Pons (tissue), 1 donor: ENCODE results near the gene AFF3.
"Not testable (repeated sequence)": the region's sequence is repeated elsewhere in the genome, so short reads cannot be mapped to it uniquely, and the experiment has no call there.

Experiments used
- DNase-seq: peaks from one replicate; pipeline ENCODE4 v3.0.0-alpha.2; 2016; ENCODE audit warnings: low spot score

Gene AFF3

GRCh38 chr2:100142393-100142792 is at the start of gene AFF3:
Gene AFF3 (minus strand): TSS chr2:100142590. CDS start chr2:100104454, 38,136 bp downstream.
- peak; percentile 12 for DNase-seq

GRCh38 chr2:100189387-100189786 is 47.0 kb upstream of the AFF3 start:
- no peak for DNase-seq

- DNase-seq = no peak
Measured at GRCh38 chr2:100188326-100188725, 45.9 kb upstream of the AFF3 start.

DNA sequence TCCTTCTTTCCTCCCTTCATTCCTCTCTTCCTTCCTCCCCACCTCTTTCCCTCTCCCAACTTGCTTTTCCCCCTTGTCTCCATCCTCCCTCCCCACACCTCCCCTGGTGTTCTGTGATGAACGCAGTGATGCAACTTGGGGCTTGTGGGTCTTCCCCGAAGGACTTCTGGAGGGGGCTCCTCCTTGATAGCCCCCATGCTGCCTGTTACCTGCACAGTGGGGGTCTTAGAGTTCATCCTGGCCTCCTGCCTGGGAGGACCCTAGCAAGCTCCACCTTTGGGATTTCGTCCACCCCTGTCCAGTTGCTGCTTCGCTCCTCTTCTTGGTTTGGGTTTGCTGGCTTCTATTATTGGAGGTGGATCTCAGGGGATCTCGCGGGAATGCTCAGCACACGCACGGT is 43.7 kb upstream of the AFF3 start:
- no peak for DNase-seq

- DNase-seq = no peak
Measured at GRCh38 chr2:100185516-100185915, 43.1 kb upstream of the AFF3 start.

DNA sequence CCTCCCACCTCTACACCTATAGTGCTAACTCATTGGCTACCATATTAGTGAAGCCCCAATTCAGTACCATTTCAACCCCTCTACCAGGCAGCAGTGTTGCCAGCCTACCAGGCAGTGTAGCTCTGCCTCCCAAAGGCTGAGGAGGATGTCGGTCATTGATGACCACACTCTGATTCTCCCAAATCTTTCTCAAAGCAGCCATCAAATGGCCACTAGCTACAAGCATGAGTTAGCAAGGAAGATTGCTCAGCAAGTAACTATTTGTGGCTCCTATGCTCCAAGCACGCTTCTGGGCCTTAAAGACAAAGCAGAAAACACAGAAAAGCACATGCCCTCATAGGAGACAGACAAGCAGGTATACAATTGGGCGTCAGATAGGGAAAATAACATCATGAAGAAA is 42.7 kb upstream of the AFF3 start:
- no peak for DNase-seq

DNA sequence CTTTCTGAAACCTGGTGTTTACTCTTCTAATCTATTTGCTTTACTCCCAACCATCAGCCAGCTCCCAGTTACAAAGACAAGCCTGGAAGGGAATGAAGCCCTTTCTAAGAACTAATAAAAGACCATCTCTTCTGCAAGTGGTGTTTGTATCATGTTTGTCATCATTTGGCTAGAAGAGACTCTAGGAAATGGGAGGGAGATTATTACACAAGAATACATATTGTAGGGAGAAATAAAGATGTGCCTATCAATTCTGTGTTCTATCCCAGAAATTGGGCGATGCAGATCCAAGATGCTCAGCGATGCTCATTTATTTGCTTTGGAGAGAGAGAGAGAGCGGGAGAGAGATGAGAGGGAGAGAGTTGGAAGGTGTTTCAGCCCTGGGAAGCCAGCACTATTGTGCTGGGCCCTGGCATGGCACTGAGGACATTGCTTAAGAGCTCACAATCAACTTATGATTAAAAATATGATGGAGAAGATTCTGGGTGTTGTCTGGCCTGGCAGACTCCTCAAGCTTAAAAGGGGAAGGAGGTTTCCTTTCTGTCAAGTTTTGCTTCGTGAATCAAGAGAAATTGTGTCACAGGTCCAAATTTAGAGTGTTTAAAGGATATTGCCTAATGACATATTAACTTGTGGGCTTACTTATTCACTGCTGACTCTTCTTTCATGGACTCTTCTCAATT is 41.8 kb upstream of the AFF3 start:
- peak; percentile 2 for DNase-seq

DNA sequence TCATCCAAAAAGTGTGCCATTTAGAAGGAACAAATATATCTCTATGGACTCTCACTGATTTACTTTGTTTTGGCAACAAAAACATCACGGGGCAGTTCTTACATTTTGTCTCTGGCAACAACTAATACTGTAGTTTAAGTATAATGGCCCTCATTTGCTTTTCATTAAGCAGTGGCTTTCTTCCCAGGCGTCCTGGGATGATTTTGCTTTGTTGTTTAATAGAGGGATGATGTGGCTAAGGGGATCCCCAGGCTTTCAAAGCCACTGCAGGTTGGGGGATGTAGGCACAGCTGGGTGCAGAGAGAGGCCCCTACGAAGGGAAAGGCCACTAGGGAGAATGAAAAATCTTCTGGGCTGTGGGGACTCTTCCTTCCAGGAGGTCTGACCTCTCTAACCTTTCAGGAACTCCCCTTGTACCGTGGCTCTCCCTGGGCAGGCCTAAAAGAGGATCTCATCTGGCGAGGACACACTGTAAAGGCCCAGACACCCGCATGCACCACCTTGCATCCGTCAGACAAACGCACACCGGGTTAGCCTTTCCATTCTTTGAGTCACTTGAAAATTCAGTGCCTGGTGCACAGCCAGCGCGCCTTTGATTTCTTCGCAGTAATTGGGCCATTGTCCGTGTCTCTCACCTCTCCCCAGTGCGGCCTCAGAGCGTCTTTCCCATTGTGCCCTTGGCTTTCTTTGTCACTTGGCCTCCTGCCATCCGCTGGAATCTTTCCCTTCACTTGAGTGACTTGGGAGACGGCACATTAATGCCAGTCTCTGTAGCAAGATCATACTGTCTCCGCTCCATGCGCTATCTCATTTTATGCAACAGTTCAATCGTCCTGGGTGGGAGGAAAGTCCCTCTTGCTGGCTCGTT is 40.3 kb upstream of the AFF3 start:
- no peak for DNase-seq

DNA sequence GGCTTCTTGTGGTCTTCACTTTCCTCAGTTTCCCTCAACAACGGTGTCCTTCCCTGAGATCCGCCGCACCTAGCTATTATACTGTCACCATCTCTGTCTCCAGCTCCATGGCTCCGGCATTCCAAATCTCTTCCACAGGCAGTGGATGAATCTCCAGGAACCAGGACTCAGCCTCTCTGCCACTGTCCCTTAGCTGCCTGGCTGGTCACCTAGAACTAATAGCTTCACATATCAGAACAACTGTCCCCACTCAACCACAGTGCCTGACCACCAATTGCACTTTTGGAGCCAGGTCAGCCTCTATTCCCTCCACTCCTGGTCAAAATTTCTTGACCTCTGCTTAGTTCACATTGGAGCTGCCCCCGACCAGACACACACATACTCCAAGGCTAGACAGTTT is 38.1 kb upstream of the AFF3 start:
- DNase-seq = no peak

DNA sequence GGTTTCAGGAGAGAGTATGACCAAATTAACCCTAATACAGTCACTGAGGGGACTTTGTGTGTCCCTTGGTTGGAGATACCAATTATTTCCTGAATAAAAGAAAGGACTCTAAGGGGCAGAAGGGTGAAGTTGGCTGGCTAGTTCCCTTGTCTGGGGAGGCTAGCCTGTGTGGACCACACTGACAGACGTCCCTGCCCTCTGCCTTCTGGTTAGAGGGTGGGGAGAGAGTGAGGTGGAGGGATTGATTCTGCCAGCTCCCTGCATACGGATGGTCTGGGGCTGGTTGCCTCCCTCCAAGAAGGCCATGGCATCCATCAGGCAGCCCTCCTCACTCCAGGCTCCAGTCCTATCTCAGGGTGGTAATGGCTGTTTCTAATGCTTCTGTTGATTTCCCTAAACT is 37.4 kb upstream of the AFF3 start:
- DNase-seq = no peak

- DNase-seq = no peak
Measured at GRCh38 chr2:100178864-100179263, 36.5 kb upstream of the AFF3 start.

DNA sequence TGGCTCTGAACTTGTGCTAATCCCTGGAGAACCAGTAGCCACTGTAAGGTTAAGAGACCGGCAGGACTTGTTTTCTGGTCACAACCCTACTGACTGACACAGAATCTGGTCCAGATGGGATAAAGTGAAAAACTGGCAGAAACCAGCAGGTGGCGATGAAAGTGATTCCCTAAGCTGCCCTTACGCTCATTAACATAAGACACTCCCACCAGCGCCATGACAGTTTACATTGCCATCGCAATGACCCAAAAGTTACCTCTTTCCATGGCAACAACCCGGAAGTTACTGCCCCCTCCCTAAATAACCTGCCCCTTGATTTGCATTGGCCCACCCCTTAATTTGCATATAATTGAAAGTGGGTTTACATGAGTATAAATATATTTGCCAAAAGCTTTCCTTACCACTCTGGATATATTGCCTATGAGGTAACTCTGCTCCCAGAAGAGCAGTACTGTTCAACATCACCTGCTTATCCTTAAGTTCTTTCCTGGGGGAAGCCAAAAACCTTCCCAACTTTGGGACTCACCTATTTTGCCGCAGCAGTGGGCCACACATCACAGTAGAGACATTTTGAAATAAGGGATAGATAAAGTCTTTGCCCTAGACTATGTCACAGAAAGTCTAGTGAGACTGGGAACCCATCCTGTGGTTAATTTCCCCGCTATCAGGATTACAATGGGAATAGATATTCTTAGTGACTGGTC is 35.8 kb upstream of the AFF3 start:
- DNase-seq = no peak

DNA sequence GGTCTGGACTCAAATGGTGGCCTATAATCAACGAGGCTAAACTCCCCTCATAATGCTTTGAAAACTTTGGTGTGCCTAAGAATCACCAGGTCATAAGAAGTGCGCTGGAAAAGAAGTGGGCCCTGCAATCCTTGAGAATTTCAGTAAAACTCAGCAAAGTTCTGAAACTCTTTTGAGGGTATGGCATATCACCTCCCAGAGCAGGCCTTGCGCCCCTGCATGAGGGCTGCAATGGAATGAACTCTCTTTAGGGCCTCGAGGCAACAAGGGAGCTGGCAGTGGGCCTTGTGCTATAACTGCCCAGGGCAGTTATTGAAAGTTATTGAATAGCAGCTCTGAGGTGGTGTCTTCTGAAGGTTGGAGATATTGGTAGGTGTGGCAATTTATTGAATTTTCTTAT is 34.5 kb upstream of the AFF3 start:
- no peak for DNase-seq

DNA sequence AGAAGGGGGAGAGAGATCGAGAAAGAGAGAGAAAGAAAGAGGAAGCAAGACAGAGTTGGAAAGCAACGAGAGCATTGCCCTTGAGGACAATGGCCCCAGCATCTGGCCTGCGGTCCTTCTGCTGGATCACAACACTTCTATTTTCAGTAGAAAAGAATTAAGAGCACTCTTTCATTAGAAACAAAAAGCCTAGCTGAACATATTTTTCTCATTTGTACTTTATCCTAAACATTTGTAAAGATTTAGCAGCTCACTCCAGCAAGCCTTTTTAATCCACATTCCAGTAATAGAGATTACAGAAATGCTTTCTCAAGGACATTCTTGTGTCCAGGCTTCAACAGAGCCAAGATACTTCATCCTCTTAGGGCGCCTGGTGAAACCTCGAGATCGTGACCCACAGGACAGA is 31.6 kb upstream of the AFF3 start:
- no peak for DNase-seq

- no peak for DNase-seq
Measured at GRCh38 chr2:100166701-100167100, 24.3 kb upstream of the AFF3 start.

DNA sequence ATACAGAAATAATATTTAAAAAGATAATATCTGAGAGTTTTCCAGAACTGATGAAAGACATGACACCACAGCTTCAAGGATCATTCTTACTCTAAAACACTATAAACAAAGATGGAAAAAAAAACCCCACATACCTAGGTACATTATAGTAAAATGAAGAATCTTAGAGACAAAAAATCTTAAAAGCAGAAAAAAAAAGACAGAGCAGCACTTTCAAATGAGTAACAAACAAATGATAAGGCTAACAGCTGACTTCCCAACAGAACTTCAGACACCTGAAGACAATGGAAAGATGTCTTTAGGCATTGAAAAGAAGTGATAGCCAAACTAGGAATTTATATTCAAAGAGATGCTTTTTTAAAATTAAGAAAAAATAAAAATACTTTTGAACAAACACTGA is 21.2 kb upstream of the AFF3 start:
- DNase-seq = no peak

DNA sequence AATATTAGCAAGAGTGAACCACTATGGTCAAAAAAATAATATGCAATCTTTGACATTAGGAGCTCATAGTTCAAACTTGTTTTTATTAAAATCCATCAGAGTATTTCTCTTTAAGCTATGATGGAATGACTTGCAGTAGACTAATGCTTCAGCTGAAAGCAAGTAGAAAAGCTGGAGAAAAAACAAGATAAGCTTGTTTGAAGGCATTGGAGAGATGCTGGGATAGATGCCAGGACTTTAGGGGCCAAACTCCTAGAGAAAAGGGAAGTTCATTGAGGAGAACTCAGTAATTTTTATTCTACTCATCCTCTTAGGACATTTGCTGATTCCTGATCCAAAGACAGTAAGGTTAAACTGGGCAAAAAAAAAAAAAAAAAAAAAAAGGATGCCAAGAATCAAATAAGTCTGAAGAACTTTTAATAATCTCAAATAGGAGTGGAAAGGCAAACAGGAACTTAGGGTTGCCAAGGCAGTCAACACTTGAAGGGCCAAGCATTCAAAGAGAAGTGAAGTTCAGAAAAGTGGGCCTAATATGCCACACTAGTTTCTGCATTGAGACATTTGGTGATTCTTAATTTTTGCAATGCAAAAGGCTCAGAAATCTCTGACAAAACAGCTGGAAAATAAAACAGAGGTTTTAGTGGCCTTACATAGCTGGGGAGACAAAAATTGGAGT is 19.7 kb upstream of the AFF3 start:
- peak; percentile 50 for DNase-seq

DNA sequence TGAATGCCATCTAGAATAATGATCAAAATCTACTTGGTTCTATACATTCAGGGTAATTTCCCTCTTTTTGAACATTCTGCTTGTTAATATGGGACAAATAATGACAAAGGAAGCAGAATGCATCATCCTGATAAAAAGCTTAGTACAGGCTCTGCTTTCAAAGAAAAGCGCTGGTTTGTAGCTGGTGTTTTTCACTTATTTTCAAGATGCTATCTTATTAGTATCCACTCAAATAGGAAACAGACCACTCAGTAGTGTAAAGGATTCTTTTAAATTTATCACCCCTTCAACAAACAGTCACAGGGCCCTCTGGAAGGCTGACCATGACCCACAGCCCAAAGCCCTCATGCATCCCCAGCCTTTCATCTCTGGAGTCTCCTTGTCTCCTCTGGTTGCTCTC is 18.0 kb upstream of the AFF3 start:
- DNase-seq = no peak

DNA sequence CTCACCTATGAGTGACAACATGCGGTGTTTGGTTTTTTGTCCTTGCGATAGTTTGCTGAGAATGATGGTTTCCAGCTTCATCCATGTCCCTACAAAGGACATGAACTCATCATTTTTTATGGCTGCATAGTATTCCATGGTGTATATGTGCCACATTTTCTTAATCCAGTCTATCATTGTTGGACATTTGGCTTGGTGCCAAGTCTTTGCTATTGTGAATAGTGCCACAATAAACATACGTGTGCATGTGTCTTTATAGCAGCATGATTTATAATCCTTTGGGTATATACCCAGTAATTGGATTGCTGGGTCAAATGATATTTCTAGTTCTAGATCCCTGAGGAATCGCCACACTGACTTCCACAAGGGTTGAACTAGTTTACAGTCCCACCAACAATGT is 9.4 kb upstream of the AFF3 start:
- not testable (repeated sequence) for DNase-seq

DNA sequence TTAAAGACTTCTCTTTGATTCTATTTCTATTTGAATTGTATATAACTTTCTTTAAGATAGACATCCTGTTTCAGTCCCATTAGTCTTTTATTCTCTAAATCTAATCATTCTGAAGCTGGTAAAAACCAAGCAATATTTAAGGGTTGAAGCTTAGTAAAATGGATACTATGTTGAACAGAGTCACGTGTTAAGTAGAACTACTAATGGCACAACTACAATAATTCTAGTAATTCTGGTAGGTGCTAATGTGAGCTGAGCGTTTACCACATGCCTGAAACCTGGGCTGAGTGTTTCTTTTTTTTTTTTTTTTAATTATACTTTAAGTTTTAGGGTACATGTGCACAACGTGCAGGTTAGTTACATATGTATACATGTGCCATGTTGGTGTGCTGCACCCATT is 8.9 kb upstream of the AFF3 start:
- no peak for DNase-seq

DNA sequence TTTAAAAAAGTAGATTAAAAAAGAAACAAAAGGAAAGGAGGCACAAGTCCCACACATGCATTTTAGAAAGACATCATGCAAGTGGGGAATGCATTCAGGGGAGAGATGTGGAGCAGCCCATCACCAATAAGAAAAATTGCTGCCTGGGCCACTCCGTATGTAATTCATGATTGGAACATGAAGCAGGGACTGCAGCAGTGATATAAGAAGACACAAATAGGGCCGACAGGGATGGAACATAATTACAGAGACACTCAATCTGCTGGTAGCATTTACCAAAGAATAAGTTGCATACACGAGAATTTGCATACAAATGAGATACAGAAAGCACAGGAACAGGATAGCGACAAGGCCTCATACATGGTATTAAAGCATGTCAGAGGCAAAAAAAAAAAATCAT is 6.5 kb upstream of the AFF3 start:
- DNase-seq = no peak

DNA sequence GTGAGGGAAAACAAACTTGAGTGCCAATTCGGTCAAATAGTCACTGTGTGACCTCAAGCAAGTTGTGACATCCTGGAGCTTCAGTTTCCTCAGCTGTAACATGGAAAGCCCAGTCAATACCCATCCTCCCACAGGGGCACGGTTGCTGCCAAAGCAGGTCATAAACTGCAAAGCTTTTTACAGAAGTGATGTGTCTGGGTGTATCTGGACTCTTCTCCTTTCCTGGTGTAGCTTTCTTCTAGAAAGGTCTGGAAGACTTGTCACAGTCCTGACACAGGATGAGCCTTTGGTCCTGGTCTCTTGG is 4.2 kb upstream of the AFF3 start:
- no peak for DNase-seq
